NCI-H460 (cell line): Measurements from ENCODE around the gene MBD3L4. TPM values are rescaled to one million over a fixed set of nuclear protein-coding genes. Genes with fewer than 3 reads are reported as not detected.
"Not testable (repeated sequence)": the region's sequence is repeated elsewhere in the genome, so short reads cannot be mapped to it uniquely, and the experiment has no call there.

Source experiments
- DNase-seq: peaks from one replicate; pipeline ENCODE4 v3.0.0-alpha.2; 2016; ENCODE audit warnings: low read depth; ENCODE audit errors: extremely low read depth
- total RNA-seq: library from RNA; depleted of rRNA; stranded (reverse); fragments of >200 nt; shearing (Covaris generic); gene quantifications from 2 replicates; pipeline ENCODE4 v1.2.3, GENCODE V29; 2014

Gene MBD3L4
- total RNA-seq, 1 experiment from 2014 or later: not detected

DNA sequence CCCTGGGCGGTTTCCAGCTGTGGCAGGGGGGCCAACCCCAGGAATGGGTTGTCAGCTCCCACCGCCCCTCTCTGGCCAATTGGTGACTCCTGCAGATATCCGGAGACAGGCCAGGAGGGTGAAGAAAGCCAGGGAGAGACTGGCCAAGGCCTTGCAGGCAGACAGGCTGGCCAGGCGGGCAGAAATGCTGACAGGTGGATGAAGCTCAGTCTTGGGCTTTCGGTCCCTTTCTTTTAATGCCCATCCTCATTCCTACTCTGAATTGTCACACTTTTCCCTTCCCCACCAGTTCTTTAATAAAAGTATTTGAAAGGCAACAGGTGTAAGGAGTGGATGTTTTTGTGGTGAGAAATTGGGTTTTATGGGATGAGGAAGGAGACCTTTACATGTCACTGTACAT lies 11.4 kb upstream of the MBD3L4 start:
- DNase-seq: not testable (repeated sequence)

DNA sequence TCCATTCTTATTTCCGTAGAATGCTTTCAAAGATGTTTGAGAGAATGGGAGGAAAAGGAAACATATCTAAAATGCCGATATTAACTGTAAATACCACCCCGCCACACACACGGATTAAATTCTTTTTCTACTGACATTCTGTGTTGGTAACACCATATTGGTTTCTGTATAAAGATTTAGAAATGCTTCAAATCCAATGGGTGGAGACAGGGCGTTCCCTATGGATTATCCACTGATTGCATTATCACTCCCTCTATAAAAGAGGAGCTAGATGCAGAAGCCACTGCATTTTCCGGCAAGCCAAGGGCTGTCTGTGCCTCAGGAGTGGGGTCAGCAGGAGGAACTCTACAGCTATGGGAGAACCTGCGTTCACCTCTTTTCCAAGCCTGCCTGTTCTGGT lies 9.0 kb upstream of the MBD3L4 start, which contains the start of gene MBD3L2:
TSS of gene MBD3L2 (plus strand) at position 301 of the 400 bp plus-strand sequence. CDS start at position 354, 53 bp downstream.
- DNase-seq: not testable (repeated sequence)

DNA sequence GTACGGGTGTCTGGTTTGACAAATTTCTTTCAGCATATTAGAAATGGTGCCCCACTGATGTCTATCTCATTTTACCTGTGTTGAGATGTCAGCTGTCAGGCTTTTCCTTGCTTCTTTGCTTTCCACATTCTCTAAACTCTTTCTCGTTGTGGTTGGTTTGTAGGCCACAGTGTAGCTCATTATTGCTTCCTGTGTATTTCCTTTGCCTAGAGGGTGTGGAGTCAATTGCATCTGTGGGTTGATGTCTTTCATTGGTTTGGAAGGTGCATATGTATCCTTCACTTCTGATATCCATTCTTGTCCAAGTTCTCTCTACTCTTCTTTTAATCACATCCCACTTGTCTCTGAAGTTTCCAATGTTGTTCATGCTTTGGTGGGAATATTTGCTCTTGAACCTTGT lies 1.6 kb upstream of the MBD3L4 start:
- not testable (repeated sequence) for DNase-seq

DNA sequence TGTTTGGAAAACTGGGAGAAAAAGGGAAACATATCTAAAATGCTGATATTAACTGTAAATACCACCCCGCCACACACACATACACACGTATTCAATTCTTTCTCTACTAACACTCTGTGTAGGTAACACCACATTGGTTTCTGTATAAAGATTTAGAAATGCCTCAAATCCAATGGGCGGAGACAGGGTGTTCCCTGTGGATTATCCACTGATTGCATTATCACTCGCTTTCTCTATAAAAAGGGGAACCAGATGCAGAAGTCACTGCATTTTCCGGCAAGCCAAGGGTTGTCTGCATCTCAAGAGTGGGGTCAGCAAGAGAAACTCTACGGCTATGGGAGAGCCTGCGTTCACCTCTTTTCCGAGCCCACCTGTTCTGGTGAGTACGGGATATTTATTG lies 9.7 kb downstream of the MBD3L4 start, which contains the start of gene MBD3L5:
TSS of gene MBD3L5 (plus strand) at position 301 of the 400 bp plus-strand sequence. CDS start at position 335, 34 bp downstream.
- not testable (repeated sequence) for DNase-seq

DNA sequence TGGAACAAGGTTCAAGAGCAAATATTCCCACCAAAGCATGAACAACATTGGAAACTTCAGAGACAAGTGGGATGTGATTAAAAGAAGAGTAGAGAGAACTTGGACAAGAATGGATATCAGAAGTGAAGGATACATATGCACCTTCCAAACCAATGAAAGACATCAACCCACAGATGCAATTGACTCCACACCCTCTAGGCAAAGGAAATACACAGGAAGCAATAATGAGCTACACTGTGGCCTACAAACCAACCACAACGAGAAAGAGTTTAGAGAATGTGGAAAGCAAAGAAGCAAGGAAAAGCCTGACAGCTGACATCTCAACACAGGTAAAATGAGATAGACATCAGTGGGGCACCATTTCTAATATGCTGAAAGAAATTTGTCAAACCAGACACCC lies 11.2 kb downstream of the MBD3L4 start:
- not testable (repeated sequence) for DNase-seq

DNA sequence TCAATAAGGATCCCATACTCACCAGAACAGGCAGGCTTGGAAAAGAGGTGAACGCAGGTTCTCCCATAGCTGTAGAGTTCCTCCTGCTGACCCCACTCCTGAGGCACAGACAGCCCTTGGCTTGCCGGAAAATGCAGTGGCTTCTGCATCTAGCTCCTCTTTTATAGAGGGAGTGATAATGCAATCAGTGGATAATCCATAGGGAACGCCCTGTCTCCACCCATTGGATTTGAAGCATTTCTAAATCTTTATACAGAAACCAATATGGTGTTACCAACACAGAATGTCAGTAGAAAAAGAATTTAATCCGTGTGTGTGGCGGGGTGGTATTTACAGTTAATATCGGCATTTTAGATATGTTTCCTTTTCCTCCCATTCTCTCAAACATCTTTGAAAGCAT lies 18.6 kb downstream of the MBD3L4 start, which contains the start of gene MBD3L2B:
TSS of gene MBD3L2B (minus strand) at position 101 of the 400 bp plus-strand sequence. CDS start at position 67, 34 bp downstream.
- DNase-seq: not testable (repeated sequence)

DNA sequence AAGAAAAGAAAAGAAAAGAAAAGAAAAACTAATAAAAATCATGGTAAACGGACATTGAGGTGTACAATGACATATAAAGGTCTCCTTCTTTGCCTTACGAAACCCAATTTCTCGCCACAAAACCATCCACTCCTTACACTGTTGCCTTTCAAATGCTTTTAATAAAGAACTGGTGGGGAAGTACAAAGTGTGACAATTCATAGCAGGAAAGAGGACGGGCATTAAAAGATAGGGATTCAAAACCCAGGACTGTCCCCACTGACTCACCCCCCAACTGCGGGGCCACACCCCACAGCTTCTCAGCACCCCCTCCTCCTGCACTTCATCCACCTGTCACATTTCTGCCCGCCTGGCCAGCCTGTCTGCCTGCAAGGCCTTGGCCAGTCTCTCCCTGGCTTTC lies 21.2 kb downstream of the MBD3L4 start:
- no peak for DNase-seq

DNA sequence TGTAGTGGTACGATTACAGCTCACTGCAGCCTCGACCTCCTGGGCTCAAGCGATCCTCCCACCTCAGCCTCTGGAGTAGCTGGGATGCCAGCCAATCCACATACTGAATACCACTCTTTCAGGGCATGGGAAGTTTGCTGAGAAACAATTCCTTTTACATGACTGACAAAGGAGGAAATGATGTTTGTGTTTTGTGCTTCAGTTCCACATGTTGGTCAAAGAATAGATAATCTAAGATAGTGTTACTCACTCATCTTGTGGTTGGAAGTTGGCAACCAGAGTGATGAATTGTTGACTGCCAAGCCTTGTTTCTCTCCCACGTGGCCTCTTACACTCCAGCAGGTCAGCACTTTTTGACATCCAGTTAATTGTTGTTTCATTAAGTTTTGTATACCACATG lies 26.3 kb downstream of the MBD3L4 start:
- DNase-seq: no peak

DNA sequence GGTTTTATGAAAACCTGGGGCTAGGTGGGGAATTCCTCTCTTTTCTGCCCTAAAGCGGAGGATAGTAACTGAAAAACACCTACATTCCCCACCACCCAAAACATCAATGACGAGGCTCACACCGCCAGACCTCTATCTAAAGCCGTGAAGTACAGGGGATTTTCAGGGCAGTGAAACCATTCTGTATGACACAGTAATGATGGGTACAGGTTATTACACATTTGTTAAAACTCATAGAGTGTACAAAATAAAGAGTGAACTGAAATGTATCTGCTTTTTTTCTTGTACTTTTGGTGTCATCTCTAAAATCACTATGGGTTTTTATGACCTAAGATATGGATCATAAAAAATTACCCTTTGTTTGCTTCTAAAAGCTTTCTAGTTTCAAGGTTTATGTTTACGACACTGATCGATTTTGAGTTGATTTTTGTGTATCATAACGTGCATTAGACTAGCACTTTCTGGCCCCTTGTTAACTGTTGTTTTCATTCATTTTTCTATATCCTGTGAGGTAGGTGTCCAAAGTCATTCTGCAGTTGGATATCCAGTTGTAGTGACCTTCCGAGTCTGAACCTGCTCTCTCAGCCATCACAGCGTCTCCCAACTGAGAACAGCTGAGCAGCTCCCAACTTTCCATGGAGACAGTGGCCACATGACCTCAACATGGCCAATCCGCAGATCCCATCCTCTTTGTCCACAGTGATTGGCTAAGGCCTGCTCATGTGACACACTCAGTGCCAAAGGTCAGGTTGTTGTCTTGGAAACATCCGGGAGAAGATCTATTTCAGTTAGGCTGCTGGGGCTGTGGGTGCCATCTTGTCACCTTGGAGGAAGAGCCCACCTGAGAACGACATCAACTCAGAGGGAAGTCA lies 29.0 kb downstream of the MBD3L4 start:
- DNase-seq: no peak

DNA sequence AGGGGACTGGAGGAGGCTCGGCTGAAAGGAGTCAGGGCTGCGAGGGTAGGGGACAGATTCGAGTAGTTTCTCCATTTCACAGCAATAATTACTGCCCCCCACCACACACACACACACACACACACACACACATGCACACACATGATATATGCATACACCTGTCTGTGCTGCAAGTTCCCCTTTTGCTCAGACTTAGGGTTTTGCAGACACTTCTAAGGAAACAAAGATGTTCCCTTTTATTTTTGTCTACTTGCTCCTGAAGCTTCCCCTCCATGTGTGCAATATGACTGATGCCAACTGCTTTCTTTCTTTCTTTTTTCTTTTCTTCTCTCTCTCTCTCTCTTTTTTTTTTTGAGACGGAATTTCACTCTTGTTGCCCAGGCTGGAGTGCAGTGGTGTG lies 32.1 kb downstream of the MBD3L4 start:
- DNase-seq: no peak

DNA sequence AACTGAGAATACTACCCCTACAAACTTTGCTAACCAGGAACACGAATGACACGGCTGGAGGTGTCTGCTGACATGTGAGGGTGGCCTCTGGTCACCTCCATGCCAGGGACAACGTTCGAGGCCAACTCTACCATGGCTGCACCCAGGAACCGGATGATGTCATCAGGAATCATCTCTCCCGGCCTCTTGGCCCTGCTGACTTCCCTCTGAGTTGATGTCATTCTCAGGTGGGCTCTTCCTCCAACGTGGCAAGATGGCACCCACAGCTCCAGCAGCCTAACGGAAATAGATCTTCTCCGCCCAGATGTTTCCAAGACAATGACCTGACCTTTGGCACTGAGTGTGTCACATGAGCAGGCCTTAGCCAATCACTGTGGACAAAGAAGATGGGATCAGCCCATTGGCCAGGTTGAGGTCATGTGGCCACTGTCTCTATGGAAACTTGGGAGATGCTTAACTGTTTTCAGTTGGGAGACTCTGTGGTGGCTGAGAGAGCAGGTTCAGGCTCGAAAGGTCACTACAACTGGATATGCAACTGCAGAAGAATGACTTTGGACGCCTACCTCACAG lies 33.8 kb downstream of the MBD3L4 start:
- DNase-seq: no peak

DNA sequence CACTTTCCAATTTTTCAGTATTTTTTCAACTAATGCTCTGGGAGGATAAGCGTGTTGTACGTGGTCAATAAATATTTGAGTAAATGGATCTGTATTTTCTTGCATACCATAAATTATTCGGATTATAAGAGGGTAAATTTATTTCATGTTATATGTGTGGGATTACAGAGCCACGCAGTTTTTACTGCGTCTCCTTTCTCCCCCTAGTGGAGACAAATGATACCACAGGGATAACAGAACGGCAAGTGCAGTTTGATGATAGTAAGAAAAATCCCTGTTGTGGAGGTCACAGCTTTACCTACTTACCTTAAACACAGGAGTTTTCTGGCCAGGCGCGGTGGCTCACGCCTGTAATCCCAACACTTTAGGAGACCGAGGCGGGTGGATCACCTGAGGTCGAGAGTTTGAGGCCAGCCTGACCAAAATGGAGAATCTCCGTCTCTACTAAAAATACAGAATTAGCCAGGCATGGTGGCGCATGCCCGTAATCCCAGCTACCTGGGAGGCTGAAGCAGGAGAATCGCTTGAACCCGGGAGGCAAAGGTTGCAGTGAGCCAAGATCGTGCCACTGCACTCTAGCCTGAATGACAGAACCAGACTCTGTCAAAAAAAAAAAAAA lies 35.6 kb downstream of the MBD3L4 start:
- DNase-seq: no peak

DNA sequence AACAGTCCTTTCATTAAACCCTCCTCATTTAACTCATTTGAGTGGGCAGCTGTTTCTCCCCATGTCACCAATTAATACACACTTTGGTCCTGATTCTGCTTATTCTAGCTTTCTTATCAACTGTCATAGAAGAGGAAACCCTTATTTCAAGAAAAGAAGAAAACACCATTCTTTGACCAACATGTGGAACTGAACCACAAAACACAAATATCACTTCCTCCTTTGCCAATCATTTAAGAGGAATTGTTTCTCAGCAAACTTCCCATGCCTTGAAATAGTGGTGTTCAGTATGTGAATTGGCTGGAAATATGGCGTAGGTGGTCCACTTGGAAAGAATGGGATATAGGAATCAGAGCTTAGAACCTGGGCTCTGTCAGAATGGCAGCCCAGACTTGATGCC lies 39.2 kb downstream of the MBD3L4 start:
- DNase-seq: no peak

DNA sequence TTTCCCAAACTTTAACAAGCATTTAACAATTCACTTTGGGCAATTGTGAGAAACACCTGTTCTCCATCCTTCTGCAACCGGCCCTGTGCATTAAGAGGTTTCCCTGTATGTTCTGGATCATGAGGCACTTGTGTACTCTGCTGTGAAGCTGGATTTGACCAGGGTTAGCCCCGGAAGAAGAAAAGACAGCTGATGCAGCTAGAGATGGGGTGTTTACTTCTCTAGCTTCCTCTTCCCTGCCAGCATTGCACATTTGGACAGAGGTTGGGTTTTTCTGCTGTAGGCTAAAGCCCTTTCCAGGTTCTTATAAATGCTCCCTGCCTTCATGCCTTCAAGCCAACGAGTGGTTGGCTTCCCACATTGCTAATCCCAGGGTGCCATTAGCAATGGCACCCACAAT lies 39.6 kb downstream of the MBD3L4 start:
- no peak for DNase-seq

DNA sequence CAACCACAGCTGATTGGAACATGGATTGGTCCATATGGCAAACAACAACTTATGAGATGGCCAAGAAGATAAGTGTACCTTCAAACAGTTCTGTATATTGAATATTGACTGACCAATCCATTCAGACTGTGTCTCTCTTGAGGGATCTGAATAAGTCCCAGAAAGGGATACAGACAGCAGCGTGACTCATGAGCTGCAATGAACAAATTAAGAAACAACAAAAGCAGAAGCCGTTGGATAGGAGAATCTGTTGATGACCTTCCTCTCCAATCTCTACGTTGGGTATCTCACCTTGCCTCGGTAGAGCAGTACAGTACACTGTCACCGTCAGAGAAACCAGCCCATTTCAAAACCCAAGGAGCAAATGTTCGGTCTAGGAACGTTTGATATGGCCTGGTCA lies 40.0 kb downstream of the MBD3L4 start:
- DNase-seq: no peak

DNA sequence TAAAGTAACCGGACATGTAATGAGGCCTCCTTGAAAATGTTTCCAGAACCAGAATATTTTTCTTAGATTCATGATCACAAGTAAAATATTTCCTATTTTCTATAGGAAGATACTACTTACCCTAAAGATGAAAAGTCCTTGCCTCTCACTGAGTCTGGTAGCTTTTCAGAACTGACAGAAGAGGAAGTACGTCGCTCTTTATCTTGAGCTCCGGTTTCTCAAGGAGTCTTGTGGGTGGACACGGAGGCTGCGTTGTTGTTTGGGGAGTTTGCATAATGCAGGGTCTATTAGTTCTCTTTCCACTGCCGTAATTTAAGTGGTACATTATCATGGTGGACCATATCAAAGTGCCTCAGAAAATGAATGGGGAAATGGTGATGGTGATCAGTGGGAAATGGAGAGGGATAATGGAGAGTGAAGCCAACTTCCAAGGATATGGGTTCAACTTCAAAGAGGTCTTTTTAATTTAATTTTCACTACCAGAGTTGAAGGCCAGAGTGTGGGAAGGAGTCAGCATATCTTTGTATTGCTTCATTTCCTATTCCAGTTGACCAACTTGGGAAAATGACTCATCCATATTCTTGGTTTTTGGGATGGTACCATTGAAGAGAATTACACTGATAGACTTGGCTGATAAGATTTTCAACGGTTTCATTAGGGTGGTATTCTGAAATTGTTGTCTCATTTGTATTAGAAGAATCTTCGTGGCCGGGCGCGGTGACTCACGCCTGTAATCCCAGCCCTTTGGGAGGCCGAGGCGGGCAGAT lies 42.1 kb downstream of the MBD3L4 start:
- DNase-seq: no peak

DNA sequence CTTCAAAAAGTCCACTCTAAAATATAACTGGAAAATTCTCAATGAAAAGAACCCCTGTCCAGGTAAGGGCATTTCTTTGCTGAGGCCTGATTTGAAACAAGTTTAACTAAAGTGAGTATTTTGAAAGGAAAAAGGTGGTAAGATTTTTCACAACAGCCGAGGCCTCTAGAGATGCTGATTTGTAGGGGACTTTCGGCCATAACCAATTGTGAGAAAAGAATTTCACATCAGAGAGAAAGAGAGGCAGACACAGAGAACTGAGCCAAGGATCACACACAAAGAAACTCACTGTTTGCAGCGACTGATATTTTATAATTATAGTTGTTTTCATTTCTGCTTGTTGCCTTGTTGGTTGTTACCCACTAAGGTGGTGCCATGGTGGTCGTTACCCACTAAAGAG lies 43.2 kb downstream of the MBD3L4 start:
- no peak for DNase-seq

DNA sequence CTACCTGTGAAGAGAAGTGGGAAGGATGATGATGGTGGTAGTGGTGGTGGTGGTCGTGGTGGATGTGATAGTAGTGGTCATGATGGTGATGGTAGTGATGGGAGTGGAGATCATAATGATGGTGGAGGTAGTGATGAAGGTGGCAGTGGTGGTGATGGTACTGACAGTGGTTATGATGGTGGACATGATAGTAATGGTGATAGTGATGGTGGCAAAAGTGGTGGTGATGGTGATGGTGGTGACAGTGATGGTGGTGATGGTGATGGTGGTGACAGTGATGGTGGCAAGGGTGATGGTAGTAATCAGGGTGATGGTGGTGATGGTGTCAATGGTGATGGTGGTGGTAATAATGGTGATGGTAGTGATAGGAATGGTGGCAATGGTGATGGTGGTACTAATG lies 44.9 kb downstream of the MBD3L4 start:
- no peak for DNase-seq

DNA sequence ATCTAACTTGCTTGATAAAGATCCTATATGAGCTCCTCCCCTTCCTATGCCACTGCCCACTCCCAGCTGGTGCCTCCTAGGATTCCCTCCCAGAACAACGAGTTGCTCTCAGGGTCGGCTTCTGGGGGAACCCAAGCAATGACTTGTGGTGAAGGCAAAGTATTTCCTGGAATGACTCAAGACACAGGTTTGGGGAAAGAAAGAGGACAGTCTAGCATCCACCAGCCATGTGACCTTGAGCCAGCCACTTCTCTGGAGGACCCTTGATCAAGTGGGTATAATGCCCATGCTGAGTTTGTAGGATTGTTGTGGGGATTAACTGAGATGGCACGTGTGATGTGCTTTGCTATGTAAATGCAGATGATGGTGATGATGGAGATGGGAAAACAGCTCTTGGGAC lies 51.7 kb downstream of the MBD3L4 start:
- no peak for DNase-seq

DNA sequence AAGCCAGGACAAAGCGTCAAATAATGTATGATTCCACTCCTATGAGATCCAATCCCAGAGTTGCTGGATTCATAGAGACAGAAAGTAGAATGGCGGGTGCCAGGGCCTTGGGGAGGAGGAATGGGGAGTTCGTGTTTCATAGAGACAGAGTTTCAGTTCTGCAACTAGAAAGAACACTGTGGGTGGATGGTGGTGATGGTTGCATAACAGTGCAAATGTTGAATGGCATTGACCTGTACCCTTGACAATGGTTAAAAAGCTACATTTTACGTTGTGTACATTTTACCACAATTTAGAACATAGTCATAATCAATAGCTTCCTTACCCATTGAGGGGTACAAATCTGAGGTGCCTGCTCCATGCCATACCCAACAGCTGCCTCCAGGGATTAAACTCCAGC lies 52.1 kb downstream of the MBD3L4 start:
- no peak for DNase-seq
